ENCODE data around the gene PTPRM. TPM values are rescaled to one million over a fixed set of nuclear protein-coding genes. Genes with fewer than 3 reads are reported as not detected.

The PTPRM gene
- total RNA-seq, 2 experiments from 2014 or later = 2.1 to 3.0 TPM

DNA sequence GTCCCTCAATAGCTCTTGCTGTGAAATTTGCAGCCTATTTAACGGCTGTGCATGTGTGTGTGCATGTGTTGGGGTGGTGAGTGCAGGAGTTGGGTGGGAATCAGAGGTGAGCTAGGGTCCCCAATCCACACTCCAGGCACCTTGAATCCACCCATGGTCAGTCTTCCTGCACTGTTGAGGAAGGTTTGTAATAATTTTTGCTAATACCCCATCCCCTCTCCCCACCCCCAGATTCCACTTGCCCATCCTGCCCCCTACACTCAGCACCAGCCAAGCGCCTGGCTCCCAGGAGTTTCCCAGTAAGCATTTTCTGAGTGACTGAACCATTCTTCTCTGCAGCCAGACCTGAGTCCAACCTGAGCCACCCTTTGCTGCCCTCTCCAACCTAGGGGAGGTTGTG is 833.7 kb downstream of the PTPRM start:
- ChIA-PET CTCF (no interaction called here), POLR2A (no interaction called here)
- H3K27me3 Mint-ChIP-seq = no peaks in the 10 kb centered on the region
- ATAC-seq (no peak), DNase-seq (no peak)
- no peak for TF ChIP-seq CTCF (IDR thresholded peaks at IDR 0.05)
- no peaks in the 10 kb centered on the region for H3K4me1 Mint-ChIP-seq (ENCODE audit: low read depth)
- no peak overlapping the region for H3K27ac Mint-ChIP-seq
- H3K36me3 Mint-ChIP-seq (ENCODE audit: low read depth) = no peaks in the 10 kb centered on the region
- intact Hi-C loops (cut with micrococcal nuclease) = no loop called here
- H3K4me3 Mint-ChIP-seq = no peak overlapping the region
- no peaks in the 10 kb centered on the region for H3K9me3 Mint-ChIP-seq

DNA sequence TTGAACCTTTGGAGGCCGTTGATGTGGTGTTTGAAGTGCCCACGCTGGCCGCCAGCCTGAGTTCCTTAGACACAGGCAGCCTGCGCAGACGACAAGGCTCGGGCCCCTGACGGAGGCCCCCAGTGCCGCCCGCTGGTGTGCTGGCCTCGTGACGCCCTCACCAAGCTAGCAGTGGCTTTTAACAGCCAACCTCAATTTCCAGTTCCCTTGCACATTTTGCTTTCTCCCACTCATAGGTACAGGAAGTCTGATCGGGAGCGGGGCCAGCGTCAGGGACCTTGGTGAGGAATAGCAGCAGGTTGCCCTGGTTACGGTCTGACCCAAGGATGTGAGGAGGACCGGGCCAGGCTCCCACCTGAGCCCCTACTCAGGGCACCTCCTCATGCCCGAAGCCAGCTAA is 834.5 kb downstream of the PTPRM start:
- Mint-ChIP-seq H3K27me3 (no peaks in the 10 kb centered on the region), H3K4me3 (no peak overlapping the region), H3K4me1 (ENCODE audit: low read depth) (no peaks in the 10 kb centered on the region), H3K27ac (no peak overlapping the region), H3K36me3 (ENCODE audit: low read depth) (no peaks in the 10 kb centered on the region), H3K9me3 (no peaks in the 10 kb centered on the region)
- DNase-seq (no peak), ATAC-seq (no peak)
- ChIA-PET POLR2A (no interaction called here), CTCF (no interaction called here)
- intact Hi-C loops (cut with micrococcal nuclease) = no loop called here
- no peak for TF ChIP-seq CTCF (IDR thresholded peaks at IDR 0.05)

- intact Hi-C loops (cut with micrococcal nuclease) = no loop called here
- no peak for TF ChIP-seq CTCF (IDR thresholded peaks at IDR 0.05)
- H3K4me1 Mint-ChIP-seq (ENCODE audit: low read depth) = no peaks in the 10 kb centered on the region
- no peaks in the 10 kb centered on the region for H3K36me3 Mint-ChIP-seq (ENCODE audit: low read depth)
- no peak overlapping the region for H3K4me3 Mint-ChIP-seq
- no peak overlapping the region for H3K27ac Mint-ChIP-seq
- ChIA-PET CTCF (no interaction called here), POLR2A (no interaction called here)
- ATAC-seq (no peak), DNase-seq (no peak)
- no peaks in the 10 kb centered on the region for H3K9me3 Mint-ChIP-seq
- H3K27me3 Mint-ChIP-seq = no peaks in the 10 kb centered on the region
Observed at GRCh38 chr18:8402237-8402636, 835.1 kb downstream of the PTPRM start.

- ATAC-seq = no peak
- no peak overlapping the region for H3K4me3 Mint-ChIP-seq
- H3K36me3 Mint-ChIP-seq (ENCODE audit: low read depth) = no peaks in the 10 kb centered on the region
- no peaks in the 10 kb centered on the region for H3K4me1 Mint-ChIP-seq (ENCODE audit: low read depth)
- ChIA-PET CTCF (no interaction called here), POLR2A (no interaction called here)
- intact Hi-C loops (cut with micrococcal nuclease) = no loop called here
- H3K27ac Mint-ChIP-seq = no peak overlapping the region
- no peak for DNase-seq
- no peaks in the 10 kb centered on the region for H3K27me3 Mint-ChIP-seq
- H3K9me3 Mint-ChIP-seq = no peaks in the 10 kb centered on the region
- no peak for TF ChIP-seq CTCF (IDR thresholded peaks at IDR 0.05)
Observed at GRCh38 chr18:8403713-8404112, 836.6 kb downstream of the PTPRM start.

DNA sequence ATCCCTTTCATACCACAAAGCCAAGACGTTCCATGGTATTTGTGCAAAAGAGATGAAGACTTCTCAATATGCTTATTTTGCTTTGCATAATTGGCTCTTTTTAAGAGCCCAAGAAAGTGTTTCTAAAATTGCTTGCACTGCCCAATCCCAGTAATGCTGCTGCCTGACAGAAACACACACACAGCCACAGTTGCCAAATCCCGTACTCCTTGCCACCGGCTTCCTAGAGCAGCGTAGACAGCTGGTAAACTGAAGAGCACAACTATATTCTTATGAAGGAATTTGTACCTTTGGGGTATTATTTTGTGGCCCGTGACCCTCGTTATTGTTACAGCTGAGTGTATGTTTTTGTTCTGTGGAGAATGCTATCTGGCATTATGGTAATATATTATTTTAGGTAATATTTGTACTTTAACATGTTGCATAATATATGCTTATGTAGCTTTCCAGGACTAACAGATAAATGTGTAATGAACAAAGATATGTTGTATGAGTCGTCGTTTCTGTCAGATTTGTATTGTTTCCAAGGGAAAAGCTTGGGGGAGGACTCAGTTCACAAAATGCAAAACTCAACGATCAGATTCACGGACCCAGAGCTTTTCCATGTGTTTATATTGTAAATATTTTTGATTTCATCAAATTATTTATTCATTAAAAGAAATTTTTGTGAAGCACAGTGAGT is 839.2 kb downstream of the PTPRM start:
- no peak for TF ChIP-seq CTCF (IDR thresholded peaks at IDR 0.05)
- POLR2A ChIA-PET = no interaction called here
- H3K27ac Mint-ChIP-seq = no peak overlapping the region
- H3K36me3 Mint-ChIP-seq (ENCODE audit: low read depth) = no peaks in the 10 kb centered on the region
- DNase-seq = no peak
- H3K4me3 Mint-ChIP-seq = no peak overlapping the region
- no peaks in the 10 kb centered on the region for H3K27me3 Mint-ChIP-seq
- no peak for ATAC-seq
- H3K9me3 Mint-ChIP-seq = peaks cover 7% of the 10 kb centered on the region
- intact Hi-C loops (cut with micrococcal nuclease) = no loop called here
- H3K4me1 Mint-ChIP-seq (ENCODE audit: low read depth) = no peaks in the 10 kb centered on the region
- CTCF ChIA-PET = interaction anchor here (0.9 kb wide), 1 partner anchor 17 kb away, joined by 3 read pairs; no protein-coding TSS in a partner anchor

Data from activated CD8-positive, alpha-beta T cell treated with anti-CD3 and anti-CD28 coated beads for 36 hours (primary cell).